AG08395 (cell line): ENCODE measurements around the gene PLCH1.
A peak's percentile ranks its signal among the peaks of the same experiment; 100 is the strongest.

ENCODE experiments used
- DNase-seq: peaks from one replicate; pipeline ENCODE4 v3.0.0; 2012; ENCODE audit warnings: mixed read lengths, low spot score

The PLCH1 gene

DNA sequence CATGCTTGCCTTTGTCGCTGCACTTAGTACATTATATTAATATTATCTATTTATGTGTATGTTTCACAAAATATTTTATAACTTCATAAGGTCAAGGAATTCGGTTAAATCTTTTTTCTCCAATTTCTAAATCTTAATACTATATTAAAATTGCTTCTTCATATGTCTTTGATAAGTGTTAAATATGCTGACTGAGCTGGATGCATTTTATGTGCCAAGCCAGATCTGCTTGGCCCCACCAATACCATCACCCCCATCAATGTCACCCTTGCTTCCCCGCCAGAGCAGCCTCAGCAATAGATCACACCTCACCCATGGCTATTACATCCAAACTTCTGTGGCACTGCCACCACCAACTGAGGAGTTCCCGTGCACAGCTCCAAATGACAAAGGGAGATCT, 287.3 kb downstream of the PLCH1 start:
- DNase-seq, result no peak

- no peak for DNase-seq
Observed at GRCh38 chr3:155455765-155456164, 289.1 kb downstream of the PLCH1 start.

- no peak for DNase-seq
Observed at GRCh38 chr3:155453512-155453911, 291.4 kb downstream of the PLCH1 start.

DNA sequence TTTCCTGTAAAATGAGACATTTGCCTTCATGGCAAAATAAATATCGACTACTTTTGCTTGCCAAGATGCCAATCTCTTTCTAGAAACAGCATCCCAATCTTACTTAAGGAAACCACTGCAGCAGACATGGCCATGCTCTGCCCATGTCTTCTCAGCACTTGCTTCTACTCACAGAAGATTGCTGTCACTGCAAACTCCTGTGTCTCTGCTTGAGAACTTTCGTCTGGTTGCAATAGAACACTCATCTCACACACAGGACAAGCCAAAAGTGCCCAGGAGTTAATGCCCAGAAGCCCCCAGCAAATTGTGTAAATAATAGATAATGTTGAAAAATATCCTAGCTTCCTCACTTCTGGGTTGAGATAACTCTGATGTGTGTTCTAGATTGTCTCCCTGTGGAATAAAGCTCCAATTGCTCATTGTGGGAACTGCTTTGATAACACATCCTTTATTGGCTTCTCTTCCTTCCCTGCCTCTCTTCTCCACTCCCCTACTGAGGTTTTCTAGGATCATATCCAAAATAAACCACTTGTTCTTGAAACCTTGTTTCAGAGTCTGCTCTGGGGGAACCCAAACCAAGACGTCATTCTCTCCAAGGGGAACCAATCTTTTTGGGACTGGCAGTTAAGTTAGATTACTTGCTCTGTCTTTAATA, 295.1 kb downstream of the PLCH1 start:
- no peak for DNase-seq

- DNase-seq, result no peak
Observed at GRCh38 chr3:155448531-155448930, 296.3 kb downstream of the PLCH1 start.

DNA sequence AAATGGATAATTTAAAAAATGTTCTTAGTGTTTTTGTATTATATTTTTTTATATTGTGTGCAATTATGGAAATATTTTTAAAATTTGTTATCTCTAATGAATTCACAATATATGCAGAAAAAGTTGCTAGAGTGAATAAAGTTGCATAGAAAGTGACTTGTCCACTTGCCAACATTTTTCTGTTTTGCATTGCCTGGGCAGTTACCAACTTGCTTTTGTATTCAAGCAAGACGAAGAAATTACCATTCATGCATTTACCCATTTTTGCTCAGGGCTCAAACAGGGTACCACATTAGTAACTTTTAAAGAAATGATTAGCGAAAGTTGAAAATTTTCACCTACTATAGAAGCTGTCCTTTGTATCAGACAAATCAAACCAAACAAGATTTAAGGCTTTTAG, 298.5 kb downstream of the PLCH1 start:
- DNase-seq, result no peak

GRCh38 chr3:155444771-155445170, 300.1 kb downstream of the PLCH1 start:
- no peak for DNase-seq

GRCh38 chr3:155443815-155444214, 301.1 kb downstream of the PLCH1 start:
- DNase-seq, result no peak

DNA sequence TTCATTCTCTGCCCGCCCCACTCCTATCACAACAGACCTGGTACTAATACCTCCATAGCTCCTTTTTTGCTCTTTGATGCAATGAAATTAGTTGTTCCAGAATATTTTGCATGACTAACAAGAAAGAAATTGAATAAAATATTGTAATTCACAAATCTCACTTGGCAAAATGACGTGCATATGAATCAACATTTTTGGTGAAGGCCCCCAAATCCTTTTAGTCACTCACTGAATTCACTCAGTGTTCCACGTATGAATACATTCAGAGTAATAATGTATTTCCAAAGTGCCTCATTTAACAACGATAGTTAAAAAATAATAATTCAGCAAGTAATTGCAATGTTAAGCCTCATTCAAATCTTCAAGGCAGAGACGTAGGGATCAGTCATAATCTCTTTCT, 302.8 kb downstream of the PLCH1 start:
- DNase-seq, result no peak

DNA sequence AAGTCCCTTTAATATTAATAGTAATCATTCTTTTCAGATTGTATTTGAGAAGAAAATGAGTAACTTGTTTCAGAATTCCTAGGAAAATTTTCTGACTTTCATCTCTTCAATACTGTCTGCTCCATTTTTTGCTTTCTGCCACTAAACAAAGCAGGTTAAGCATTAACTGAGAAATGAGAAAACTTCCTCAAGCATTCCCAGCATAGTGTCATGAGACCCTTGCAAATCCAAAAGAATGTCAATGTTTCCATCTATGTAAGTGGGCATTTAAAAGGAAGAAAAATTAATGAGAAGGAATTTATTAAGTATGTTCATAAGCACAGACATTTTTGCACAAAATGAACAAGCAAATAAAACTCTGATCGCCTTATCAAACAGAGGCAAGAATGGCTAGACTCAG, 303.4 kb downstream of the PLCH1 start:
- no peak for DNase-seq

DNA sequence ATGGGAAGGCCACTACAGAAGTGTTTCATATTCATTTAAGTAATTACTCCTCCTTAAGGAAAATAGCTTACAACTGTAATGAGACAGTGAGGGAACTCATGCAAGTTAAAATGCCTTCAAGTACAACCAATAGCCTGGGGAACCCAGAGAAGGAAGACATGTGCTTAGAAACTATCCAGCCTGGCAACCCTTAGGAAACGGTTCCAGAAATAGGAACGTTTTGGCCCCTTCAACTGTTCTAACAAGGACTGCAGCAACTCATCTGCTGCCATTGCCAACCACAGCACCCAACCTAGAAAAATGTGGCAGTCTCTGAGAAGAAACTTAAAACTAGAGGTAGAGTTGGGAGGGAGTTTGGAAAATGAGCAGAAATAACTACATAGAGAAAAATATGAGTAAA, 303.8 kb downstream of the PLCH1 start:
- DNase-seq, result no peak

DNA sequence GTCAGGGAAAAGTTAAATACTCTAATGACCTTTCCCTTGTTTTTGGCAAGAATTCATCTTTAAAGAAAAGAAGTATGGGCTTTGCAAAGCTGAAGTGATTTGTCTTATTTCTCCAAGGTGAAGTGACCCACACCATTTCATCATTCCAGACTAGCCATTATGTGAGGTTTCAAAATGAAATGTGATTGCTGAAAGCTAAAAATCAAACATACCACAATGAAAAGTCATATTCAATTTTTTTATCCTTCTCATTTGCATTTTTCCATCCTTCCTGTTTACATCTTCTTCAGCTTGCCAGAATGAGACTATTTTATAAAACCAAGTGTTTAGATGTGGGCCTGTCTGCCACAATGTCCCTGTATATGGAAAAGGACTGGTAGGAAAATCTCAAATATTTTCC, 309.1 kb downstream of the PLCH1 start:
- no peak for DNase-seq

- no peak for DNase-seq
Observed at GRCh38 chr3:155431856-155432570, 312.9 kb downstream of the PLCH1 start.

GRCh38 chr3:155428563-155428962, 316.3 kb downstream of the PLCH1 start:
- DNase-seq, result peak; percentile 86

DNA sequence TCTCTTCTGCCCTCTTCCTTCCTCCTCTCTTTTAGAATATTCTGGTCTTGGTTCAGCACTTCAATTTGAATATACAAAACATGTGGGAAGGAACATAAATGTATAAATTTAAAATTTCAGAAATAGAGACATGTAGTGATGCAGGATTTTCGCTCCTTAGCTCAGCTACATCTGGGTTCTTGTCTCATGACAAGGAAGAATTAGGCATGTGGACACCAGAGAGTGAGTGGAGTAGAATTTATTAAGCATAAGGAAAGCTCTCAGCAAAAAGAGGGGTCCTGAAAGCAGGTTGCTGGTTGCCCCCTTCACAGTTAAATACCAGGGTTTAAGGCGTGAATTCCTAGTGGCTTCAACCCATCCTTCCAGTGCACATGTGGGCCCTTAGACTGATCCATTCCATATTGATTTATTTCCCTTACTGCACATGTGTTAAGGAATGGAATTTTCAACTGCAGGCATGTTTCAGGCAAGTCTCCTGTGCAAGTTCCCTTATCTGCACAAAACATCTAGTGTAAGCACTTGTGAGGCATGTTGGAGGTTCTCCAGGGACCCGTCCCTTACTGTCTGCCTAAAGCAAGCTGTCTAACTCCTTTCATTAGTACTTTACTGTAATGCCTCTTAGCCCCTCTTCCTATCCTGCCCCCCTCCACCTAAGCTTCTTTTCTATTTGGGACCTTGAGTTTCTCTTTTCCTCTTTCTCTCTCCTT, 318.2 kb downstream of the PLCH1 start:
- DNase-seq, result no peak

DNA sequence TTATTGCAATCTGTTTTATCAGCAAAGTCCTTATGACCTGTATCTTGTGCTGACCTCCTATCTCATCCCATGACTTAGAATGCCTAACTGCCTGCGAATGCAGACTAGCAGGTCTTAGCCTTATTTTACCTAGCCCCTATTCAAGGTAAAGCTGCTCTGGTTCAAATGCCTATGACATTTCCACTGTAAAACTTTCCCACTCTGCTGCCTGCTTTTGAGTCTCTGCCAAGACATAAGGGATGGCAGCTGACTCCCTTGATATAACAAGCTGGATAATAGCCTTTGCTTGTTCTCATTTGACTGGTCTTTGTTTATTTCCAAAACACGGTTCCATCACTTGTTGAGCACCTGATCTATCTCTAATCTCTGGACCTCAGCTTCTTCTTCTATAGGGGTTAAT, 319.5 kb downstream of the PLCH1 start:
- no peak for DNase-seq

GRCh38 chr3:155424323-155424710, 320.6 kb downstream of the PLCH1 start:
- no peak for DNase-seq

- DNase-seq, result no peak
Observed at GRCh38 chr3:155423526-155424322, 321.1 kb downstream of the PLCH1 start.

- DNase-seq, result no peak
Observed at GRCh38 chr3:155420881-155421486, 323.9 kb downstream of the PLCH1 start.

DNA sequence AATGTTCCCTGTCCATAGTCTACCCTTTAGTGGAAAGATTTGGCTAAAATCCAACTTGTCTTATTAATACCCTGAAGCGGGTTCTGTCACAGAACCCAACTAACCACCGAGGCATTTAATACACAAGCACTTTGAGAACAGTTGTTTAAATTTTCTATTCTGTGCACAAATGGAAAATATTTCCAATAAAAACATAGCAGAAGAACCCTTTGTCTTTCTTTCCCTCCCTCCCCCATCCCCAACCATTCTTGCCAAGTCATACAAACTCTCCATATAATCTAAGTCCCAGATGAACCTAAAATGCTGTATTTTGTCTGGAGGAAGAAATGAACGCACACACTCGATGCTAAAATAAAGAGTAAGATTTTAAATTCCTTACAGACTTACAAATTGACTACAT, 324.5 kb downstream of the PLCH1 start:
- DNase-seq, result no peak

DNA sequence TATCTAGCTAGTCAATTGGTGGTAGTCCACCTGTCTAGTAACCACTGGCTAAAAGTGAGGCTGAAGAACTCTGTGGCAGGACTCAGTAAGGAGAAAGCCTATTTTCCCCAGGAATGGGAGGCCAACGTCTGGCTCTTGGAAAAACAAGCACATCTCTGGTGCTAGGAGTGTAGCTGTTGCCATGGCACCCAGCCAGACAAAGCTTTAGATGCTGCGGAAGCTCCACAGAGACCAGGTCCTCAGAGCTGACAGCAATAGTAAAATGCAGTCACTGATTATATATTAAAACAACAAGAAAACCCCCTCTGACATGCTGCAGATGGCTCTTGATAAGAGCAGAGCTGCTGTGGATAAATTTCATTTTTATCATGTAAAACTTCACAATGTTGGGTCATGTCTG, 326.5 kb downstream of the PLCH1 start:
- no peak for DNase-seq

GRCh38 chr3:155417119-155417517, 327.8 kb downstream of the PLCH1 start:
- DNase-seq, result no peak
